Breast epithelium (tissue), 3 donors: Measurements from ENCODE around the gene ZNF668.

Experiments used
- CTCF ChIP-seq, 3 donors: fragments of 450-650 bp; IDR thresholded peaks; one replicate each; pipeline ENCODE4 v1.5.1; 2016 to 2017; ENCODE audit warnings: antibody characterized with exemption in 3 of 3, mild to moderate bottlenecking in 3 of 3, moderate library complexity in 3 of 3
- POLR2A ChIP-seq: fragments of 450-650 bp; IDR thresholded peaks from one replicate; pipeline ENCODE4 v1.6.1; 2016; ENCODE audit warnings: antibody characterized with exemption, mild to moderate bottlenecking, moderate library complexity

- TF ChIP-seq CTCF (IDR thresholded peaks at IDR 0.05) (no peak), POLR2A (no peak)
Measured at GRCh38 chr16:31092330-31092729, 18.3 kb upstream of the ZNF668 start.
